GM12878 (cell line): ENCODE data around the gene USP9X. TPM values are rescaled to one million over a fixed set of nuclear protein-coding genes. Genes with fewer than 3 reads are reported as not detected.

Source experiments
- ATAC-seq: fragments of 200-7000 bp; cut with Tn5 transposase; 3 replicates; pipeline ENCODE4 v1.9.1; 2020; ENCODE audit warnings: mild to moderate bottlenecking, moderate library complexity
- BruUV-seq: library from RNA; stranded (reverse); fragments of 400-500 nt; replicated peaks from 2 replicates; lab custom pipeline; 2021; lab: Mats Ljungman, UMichigan
- CTCF ChIA-PET: fragments of 300-600 bp; sonication (Branson Sonifier 250); formaldehyde crosslinking; extraction: SDS; loops from one replicate; lab custom pipeline; 2021; ENCODE audit warnings: inconsistent platforms; lab: Yijun Ruan, JAX
- POLR2A ChIA-PET: fragments of 350-600 bp; formaldehyde crosslinking; extraction: SDS; loops from one replicate; lab custom pipeline; 2021; ENCODE audit warnings: inconsistent platforms; lab: Charles Lee
- RAD21 ChIA-PET: fragments of 300-600 bp; sonication (Branson Sonifier 250); formaldehyde crosslinking; loops from one replicate; lab custom pipeline; 2023; ENCODE audit warnings: antibody characterized with exemption; ENCODE audit not compliant: unreplicated experiment; lab: Charles Lee
- SMC1A ChIA-PET: fragments of 300-600 bp; sonication (Branson Sonifier 250); formaldehyde crosslinking; loops from one replicate; lab custom pipeline; 2023; ENCODE audit not compliant: unreplicated experiment, uncharacterized antibody; lab: Charles Lee
- DNase-seq: peaks from one replicate; pipeline ENCODE4 v3.0.0-alpha.2; 2011; ENCODE audit warnings: low read depth, low spot score
- FAIRE-seq: peaks from 3 replicates; lab custom pipeline; 2011; peaks lifted over from hg19 to GRCh38; lab: Jason Lieb, UNC
- H2AFZ ChIP-seq: 2 replicates; pipeline ENCODE4 v1.6.0; 2011; ENCODE audit warnings: low read depth, low read length, control low read depth; ENCODE audit not compliant: control insufficient read depth
- H3K27ac ChIP-seq: 2 replicates; pipeline ENCODE4 v1.5.1; 2011; ENCODE audit warnings: control low read depth; ENCODE audit not compliant: control insufficient read depth, insufficient read depth
- H3K27me3 ChIP-seq, 2 experiments: replicated peaks in 1 of 2; 2 replicates each; pipeline versions ENCODE4 v1.6.0 to v1.6.1; 2011; ENCODE audit warnings: low read length in 1 of 2; ENCODE audit not compliant: control insufficient read depth in 2 of 2, insufficient read depth in 2 of 2
- H3K36me3 ChIP-seq, 2 experiments: 2 replicates each; pipeline ENCODE4 v1.5.1; 2011; ENCODE audit warnings: low read length in 1 of 2; ENCODE audit not compliant: control insufficient read depth in 2 of 2, insufficient read depth in 2 of 2
- H3K4me1 ChIP-seq: 2 replicates; pipeline ENCODE4 v1.6.1; 2011; ENCODE audit warnings: mild to moderate bottlenecking, low read length, moderate library complexity, mixed read lengths; ENCODE audit not compliant: control insufficient read depth, insufficient read depth
- H3K4me2 ChIP-seq: 2 replicates; pipeline ENCODE4 v1.6.0; 2011; ENCODE audit warnings: control low read depth; ENCODE audit not compliant: control insufficient read depth, insufficient read depth
- H3K4me3 ChIP-seq: fragments of 200-600 bp; sonication (generic); 2 replicates; pipeline ENCODE4 v1.5.1; 2016
- H3K79me2 ChIP-seq: 2 replicates; pipeline ENCODE4 v1.6.0; 2011; ENCODE audit warnings: low read length; ENCODE audit not compliant: control insufficient read depth, insufficient read depth
- H3K9ac ChIP-seq: 2 replicates; pipeline ENCODE4 v1.8.0; 2011; ENCODE audit warnings: low read length, control low read depth, mixed read lengths; ENCODE audit not compliant: control insufficient read depth, insufficient read depth
- H3K9me3 ChIP-seq: replicated peaks from 3 replicates; pipeline ENCODE4 v1.5.1; 2011; ENCODE audit warnings: mild to moderate bottlenecking, low read length; ENCODE audit not compliant: control insufficient read depth, insufficient read depth
- H4K20me1 ChIP-seq: 2 replicates; pipeline ENCODE4 v1.6.0; 2011; ENCODE audit not compliant: control insufficient read depth, insufficient read depth
- CEBPZ ChIP-seq: fragments of 150-350 bp; IDR thresholded peaks from 2 replicates; pipeline ENCODE4 v1.6.1; 2016; ENCODE audit warnings: low read depth, low read length
- CHD1 ChIP-seq: IDR thresholded peaks from 2 replicates; pipeline ENCODE4 v1.6.1; 2012; ENCODE audit warnings: low read depth, low read length, improper control_type of control experiment
- ELK1 ChIP-seq: IDR thresholded peaks from 2 replicates; pipeline ENCODE4 v1.6.1; 2012; ENCODE audit warnings: low read depth, low read length, improper control_type of control experiment
- GABPA ChIP-seq: IDR thresholded peaks from 2 replicates; pipeline ENCODE4 v1.6.1; 2014; ENCODE audit warnings: antibody characterized with exemption, low read depth, mild to moderate bottlenecking, inconsistent platforms
- LARP7 ChIP-seq: fragments of 450-650 bp; IDR thresholded peaks from 2 replicates; pipeline ENCODE4 v1.6.1; 2017; ENCODE audit warnings: mild to moderate bottlenecking
- RUNX3 ChIP-seq: IDR thresholded peaks from 2 replicates; pipeline ENCODE4 v1.6.1; 2012; ENCODE audit warnings: low read length, inconsistent platforms
- SPI1 ChIP-seq: IDR thresholded peaks from 2 replicates; pipeline ENCODE4 v1.6.1; 2011; ENCODE audit warnings: low read depth, mild to moderate bottlenecking, low read length, moderate library complexity, borderline replicate concordance; ENCODE audit not compliant: insufficient read depth
- SUPT20H ChIP-seq: IDR thresholded peaks from 2 replicates; pipeline ENCODE4 v1.6.1; 2011; ENCODE audit warnings: low read depth, mild to moderate bottlenecking, low read length, moderate library complexity, borderline replicate concordance; ENCODE audit not compliant: control insufficient read depth
- TAF1 ChIP-seq: IDR thresholded peaks from 2 replicates; pipeline ENCODE4 v1.6.1; 2011; ENCODE audit warnings: mild to moderate bottlenecking, low read depth, low read length, borderline replicate concordance
- TARDBP ChIP-seq: IDR thresholded peaks from 2 replicates; pipeline ENCODE4 v1.6.1; 2016; ENCODE audit warnings: borderline replicate concordance
- YY1 ChIP-seq: IDR thresholded peaks from 2 replicates; pipeline ENCODE4 v1.6.1; 2011; ENCODE audit warnings: low read depth, mild to moderate bottlenecking, low read length
- in situ Hi-C: fragments of 300-500 bp; cut with MboI; formaldehyde crosslinking; loops from 9 replicates; pipeline ENCODE4 v1.14.3; 2018; ENCODE audit warnings: mixed read lengths
- intact Hi-C: fragments of 100-400 bp; cut with micrococcal nuclease; formaldehyde crosslinking; loops from one replicate; pipeline ENCODE4 v1.14.2; 2022; ENCODE audit not compliant: unreplicated experiment
- polyA plus RNA-seq, 11 experiments: library from polyadenylated mRNA; depleted of rRNA in 4 of 11; unstranded in 6 of 11; stranded (reverse) in 5 of 11; fragments of >200 nt; fragmentation: Nextera tagmentation in 4 of 11; fragmentation: Illumina TruSeq in 1 of 11; extraction: Ambion mirVana in 4 of 11; extraction: Trizol in 1 of 11; gene quantifications; 1 replicate in 1 of 11; 2 replicates in 10 of 11; pipeline versions ENCODE4 v1.2.1 to v1.2.3, GENCODE V29; 2011 to 2016; ENCODE audit warnings: inconsistent platforms in 2 of 11, missing spikeins in 2 of 11, low read depth in 1 of 11
- total RNA-seq, 4 experiments: library from RNA; depleted of rRNA in 3 of 4; stranded (reverse); fragments of >200 nt in 3 of 4; fragmentation: Illumina TruSeq in 1 of 4; extraction: Trizol in 1 of 4; gene quantifications; 2 replicates each; pipeline versions ENCODE4 v1.2.1 to v1.2.3, GENCODE V29; 2013 to 2021
- TF ChIP-seq, protein P1 (sequence below): fragments of 450-650 bp; formaldehyde crosslinking; IDR thresholded peaks from 2 replicates; pipeline ENCODE4 v1.5.0; 2022; ENCODE audit warnings: mild to moderate bottlenecking, missing genetic modification characterization
- TF ChIP-seq, protein P2 (sequence below): fragments of 450-650 bp; IDR thresholded peaks from 2 replicates; pipeline ENCODE4 v1.6.1; 2016; ENCODE audit warnings: mild to moderate bottlenecking
- TF ChIP-seq, protein P3 (sequence below): IDR thresholded peaks from 2 replicates; pipeline ENCODE4 v1.6.1; 2012; ENCODE audit warnings: low read depth, low read length, improper control_type of control experiment

The USP9X gene
- total and polyA plus RNA-seq, 10 of the 15 experiments (the other 5 are each of a cell fraction or from before 2014, with no cell fraction given), result 9.3 to 61.6 (median 31.7) TPM

DNA sequence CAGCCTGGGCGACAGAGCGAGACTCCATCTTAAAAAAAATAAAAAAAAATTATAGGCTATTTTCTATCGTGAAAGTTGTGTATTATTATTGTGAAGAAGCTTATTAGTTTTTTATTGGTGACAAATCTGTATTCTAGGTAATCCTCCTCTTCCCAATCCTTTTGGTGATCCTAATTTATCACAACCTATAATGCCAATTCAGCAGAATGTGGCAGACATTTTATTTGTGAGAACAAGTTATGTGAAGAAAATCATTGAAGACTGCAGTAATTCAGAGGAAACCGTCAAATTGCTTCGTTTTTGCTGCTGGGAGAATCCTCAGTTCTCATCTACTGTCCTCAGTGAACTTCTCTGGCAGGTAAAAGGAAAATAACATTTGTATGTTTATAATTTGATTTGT, 139.4 kb downstream of the USP9X start (continued):
- TF ChIP-seq ELK1 (no peak), YY1 (no peak)
- TF ChIP-seq, protein P1, sequence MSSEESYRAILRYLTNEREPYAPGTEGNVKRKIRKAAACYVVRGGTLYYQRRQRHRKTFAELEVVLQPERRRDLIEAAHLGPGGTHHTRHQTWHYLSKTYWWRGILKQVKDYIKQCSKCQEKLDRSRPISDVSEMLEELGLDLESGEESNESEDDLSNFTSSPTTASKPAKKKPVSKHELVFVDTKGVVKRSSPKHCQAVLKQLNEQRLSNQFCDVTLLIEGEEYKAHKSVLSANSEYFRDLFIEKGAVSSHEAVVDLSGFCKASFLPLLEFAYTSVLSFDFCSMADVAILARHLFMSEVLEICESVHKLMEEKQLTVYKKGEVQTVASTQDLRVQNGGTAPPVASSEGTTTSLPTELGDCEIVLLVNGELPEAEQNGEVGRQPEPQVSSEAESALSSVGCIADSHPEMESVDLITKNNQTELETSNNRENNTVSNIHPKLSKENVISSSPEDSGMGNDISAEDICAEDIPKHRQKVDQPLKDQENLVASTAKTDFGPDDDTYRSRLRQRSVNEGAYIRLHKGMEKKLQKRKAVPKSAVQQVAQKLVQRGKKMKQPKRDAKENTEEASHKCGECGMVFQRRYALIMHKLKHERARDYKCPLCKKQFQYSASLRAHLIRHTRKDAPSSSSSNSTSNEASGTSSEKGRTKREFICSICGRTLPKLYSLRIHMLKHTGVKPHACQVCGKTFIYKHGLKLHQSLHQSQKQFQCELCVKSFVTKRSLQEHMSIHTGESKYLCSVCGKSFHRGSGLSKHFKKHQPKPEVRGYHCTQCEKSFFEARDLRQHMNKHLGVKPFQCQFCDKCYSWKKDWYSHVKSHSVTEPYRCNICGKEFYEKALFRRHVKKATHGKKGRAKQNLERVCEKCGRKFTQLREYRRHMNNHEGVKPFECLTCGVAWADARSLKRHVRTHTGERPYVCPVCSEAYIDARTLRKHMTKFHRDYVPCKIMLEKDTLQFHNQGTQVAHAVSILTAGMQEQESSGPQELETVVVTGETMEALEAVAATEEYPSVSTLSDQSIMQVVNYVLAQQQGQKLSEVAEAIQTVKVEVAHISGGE (CRISPR knock-in tag), result no peak

- Histone ChIP-seq H3K9me3 (no peaks in the 10 kb centered on the region), H3K79me2 (no peaks in the 10 kb centered on the region), H3K36me3 (peaks cover 0 to 12% of the 10 kb centered on the region in 2 experiments; a peak in 2 of 4 replicates), H2AFZ (no peak overlapping the region), H3K4me3 (no peak overlapping the region), H3K9ac (no peak overlapping the region), H3K27ac (no peak overlapping the region), H3K4me2 (no peak overlapping the region), H3K4me1 (peaks cover 19% of the 10 kb centered on the region; the same call in 1 of the 2 replicates), H4K20me1 (no peaks in the 10 kb centered on the region), H3K27me3 (no peaks in the 10 kb centered on the region)
- ChIA-PET CTCF (interaction anchor here (1.1 to 1.7 kb wide), 3 partner anchors 19 to 54 kb away, joined by 3 to 5 read pairs (median 4); no protein-coding TSS in a partner anchor), POLR2A (interaction anchor here (1.2 kb wide), 1 partner anchor 54 kb away, joined by 3 read pairs; no protein-coding TSS in a partner anchor), SMC1A (interaction anchor here (1.4 kb wide), 1 partner anchor 53 kb away, joined by 10 read pairs; no protein-coding TSS in a partner anchor), RAD21 (interaction anchor here (1.0 kb wide), 1 partner anchor 54 kb away, joined by 5 read pairs; no protein-coding TSS in a partner anchor)
- intact Hi-C loops, result no loop called here
- FAIRE-seq, result no peak
- TF ChIP-seq, protein P2, sequence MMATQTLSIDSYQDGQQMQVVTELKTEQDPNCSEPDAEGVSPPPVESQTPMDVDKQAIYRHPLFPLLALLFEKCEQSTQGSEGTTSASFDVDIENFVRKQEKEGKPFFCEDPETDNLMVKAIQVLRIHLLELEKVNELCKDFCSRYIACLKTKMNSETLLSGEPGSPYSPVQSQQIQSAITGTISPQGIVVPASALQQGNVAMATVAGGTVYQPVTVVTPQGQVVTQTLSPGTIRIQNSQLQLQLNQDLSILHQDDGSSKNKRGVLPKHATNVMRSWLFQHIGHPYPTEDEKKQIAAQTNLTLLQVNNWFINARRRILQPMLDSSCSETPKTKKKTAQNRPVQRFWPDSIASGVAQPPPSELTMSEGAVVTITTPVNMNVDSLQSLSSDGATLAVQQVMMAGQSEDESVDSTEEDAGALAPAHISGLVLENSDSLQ, result no peak
- TF ChIP-seq TARDBP, result no peak
- no peak for TF ChIP-seq SPI1
- no peak for TF ChIP-seq CHD1
- TF ChIP-seq, protein P3, sequence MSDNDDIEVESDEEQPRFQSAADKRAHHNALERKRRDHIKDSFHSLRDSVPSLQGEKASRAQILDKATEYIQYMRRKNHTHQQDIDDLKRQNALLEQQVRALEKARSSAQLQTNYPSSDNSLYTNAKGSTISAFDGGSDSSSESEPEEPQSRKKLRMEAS, result no peak
- no peak for TF ChIP-seq GABPA
- no peak for TF ChIP-seq SUPT20H
- TF ChIP-seq CEBPZ, result no peak
- no peak for TF ChIP-seq TAF1
- TF ChIP-seq LARP7, result no peak
- no peak for TF ChIP-seq RUNX3
- DNase-seq, result no peak
- no TSS peak for BruUV-seq
- ATAC-seq, result no peak
- in situ Hi-C loops, result no loop called here
Observed at GRCh38 chrX:41233988-41234387, 148.7 kb downstream of the USP9X start.
